HL-60 (cell line): ENCODE results near the gene ZBTB44.

Experiments
- GABPA ChIP-seq: IDR thresholded peaks from 2 replicates; pipeline ENCODE4 v1.6.1; 2012; ENCODE audit warnings: low read depth
- POLR2AphosphoS5 ChIP-seq: IDR thresholded peaks from 2 replicates; pipeline ENCODE4 v1.6.1; 2012; ENCODE audit warnings: low read depth
- SPI1 ChIP-seq: IDR thresholded peaks from 2 replicates; pipeline ENCODE4 v1.6.1; 2012; ENCODE audit warnings: low read depth, mild to moderate bottlenecking, borderline replicate concordance
- TF ChIP-seq, protein P1 (sequence below): IDR thresholded peaks from one replicate; pipeline ENCODE4 v1.5.1; 2011; ENCODE audit warnings: low read length, control low read depth, inconsistent platforms; ENCODE audit not compliant: insufficient read depth

- TF ChIP-seq POLR2AphosphoS5 (no peak), GABPA (no peak), SPI1 (no peak)
- TF ChIP-seq, protein P1, sequence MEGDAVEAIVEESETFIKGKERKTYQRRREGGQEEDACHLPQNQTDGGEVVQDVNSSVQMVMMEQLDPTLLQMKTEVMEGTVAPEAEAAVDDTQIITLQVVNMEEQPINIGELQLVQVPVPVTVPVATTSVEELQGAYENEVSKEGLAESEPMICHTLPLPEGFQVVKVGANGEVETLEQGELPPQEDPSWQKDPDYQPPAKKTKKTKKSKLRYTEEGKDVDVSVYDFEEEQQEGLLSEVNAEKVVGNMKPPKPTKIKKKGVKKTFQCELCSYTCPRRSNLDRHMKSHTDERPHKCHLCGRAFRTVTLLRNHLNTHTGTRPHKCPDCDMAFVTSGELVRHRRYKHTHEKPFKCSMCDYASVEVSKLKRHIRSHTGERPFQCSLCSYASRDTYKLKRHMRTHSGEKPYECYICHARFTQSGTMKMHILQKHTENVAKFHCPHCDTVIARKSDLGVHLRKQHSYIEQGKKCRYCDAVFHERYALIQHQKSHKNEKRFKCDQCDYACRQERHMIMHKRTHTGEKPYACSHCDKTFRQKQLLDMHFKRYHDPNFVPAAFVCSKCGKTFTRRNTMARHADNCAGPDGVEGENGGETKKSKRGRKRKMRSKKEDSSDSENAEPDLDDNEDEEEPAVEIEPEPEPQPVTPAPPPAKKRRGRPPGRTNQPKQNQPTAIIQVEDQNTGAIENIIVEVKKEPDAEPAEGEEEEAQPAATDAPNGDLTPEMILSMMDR: no peak
Observed at GRCh38 chr11:130261571-130261970, 53.1 kb downstream of the ZBTB44 start.
